Breast epithelium (tissue), 4 donors: ENCODE measurements around the gene SLC5A10. TPM values are rescaled to one million over a fixed set of nuclear protein-coding genes. Genes with fewer than 3 reads are reported as not detected.
"Not testable (repeated sequence)": the region's sequence is repeated elsewhere in the genome, so short reads cannot be mapped to it uniquely, and the experiment has no call there.

ENCODE experiments used
- DNase-seq, 2 donors: peaks; one replicate each; pipeline ENCODE4 v3.0.0-alpha.2; 2019; ENCODE audit warnings: low spot score in 2 of 2
- H3K27ac ChIP-seq, 2 donors: fragments of 200-600 bp; sonication (generic) in 1 of 2; one replicate each; pipeline ENCODE4 v1.5.1; 2016 to 2019; ENCODE audit warnings: mild to moderate bottlenecking in 1 of 2
- H3K27me3 ChIP-seq, 2 donors: fragments of 200-600 bp; sonication (generic) in 1 of 2; one replicate each; pipeline versions ENCODE4 v1.5.1 to v1.6.0; 2017 to 2019; ENCODE audit warnings: control low read depth in 1 of 2, mild to moderate bottlenecking in 1 of 2
- H3K36me3 ChIP-seq: fragments of 200-600 bp; one replicate; pipeline ENCODE4 v1.5.1; 2019
- H3K4me1 ChIP-seq, 2 donors: fragments of 200-600 bp; sonication (generic); one replicate each; pipeline ENCODE4 v1.5.1; 2016 to 2019; ENCODE audit warnings: control low read depth in 1 of 2
- H3K4me3 ChIP-seq, 3 donors: fragments of 200-600 bp; sonication (generic); 1 replicate in 2 of 3; 2 replicates in 1 of 3; pipeline ENCODE4 v1.5.1; 2016 to 2019; ENCODE audit warnings: mild to moderate bottlenecking in 3 of 3, moderate library complexity in 2 of 3
- H3K9me3 ChIP-seq, 2 donors: fragments of 200-600 bp; sonication (generic) in 1 of 2; one replicate each; pipeline ENCODE4 v1.5.1; 2016 to 2019; ENCODE audit warnings: control low read depth in 1 of 2
- POLR2A ChIP-seq: fragments of 450-650 bp; IDR thresholded peaks from one replicate; pipeline ENCODE4 v1.6.1; 2016; ENCODE audit warnings: antibody characterized with exemption, mild to moderate bottlenecking, moderate library complexity
- POLR2AphosphoS5 ChIP-seq, 3 donors: sonication (generic); formaldehyde crosslinking; IDR thresholded peaks; one replicate each; pipeline ENCODE4 v1.6.1; 2017; ENCODE audit warnings: antibody characterized with exemption in 3 of 3
- intact Hi-C: fragments of 100-400 bp; cut with DNase I; formaldehyde crosslinking; loops from one replicate; pipeline ENCODE4 v1.15.1; 2023; ENCODE audit warnings: low total_unique reads
- total RNA-seq, 3 donors: library from RNA; depleted of rRNA; stranded (reverse); fragments of >200 nt; gene quantifications; one replicate each; pipeline ENCODE4 v1.1.0, GENCODE V29; 2016

SLC5A10 gene
- total RNA-seq, 3 donors from 2014 or later = 0.29 TPM; not detected in 2

DNA sequence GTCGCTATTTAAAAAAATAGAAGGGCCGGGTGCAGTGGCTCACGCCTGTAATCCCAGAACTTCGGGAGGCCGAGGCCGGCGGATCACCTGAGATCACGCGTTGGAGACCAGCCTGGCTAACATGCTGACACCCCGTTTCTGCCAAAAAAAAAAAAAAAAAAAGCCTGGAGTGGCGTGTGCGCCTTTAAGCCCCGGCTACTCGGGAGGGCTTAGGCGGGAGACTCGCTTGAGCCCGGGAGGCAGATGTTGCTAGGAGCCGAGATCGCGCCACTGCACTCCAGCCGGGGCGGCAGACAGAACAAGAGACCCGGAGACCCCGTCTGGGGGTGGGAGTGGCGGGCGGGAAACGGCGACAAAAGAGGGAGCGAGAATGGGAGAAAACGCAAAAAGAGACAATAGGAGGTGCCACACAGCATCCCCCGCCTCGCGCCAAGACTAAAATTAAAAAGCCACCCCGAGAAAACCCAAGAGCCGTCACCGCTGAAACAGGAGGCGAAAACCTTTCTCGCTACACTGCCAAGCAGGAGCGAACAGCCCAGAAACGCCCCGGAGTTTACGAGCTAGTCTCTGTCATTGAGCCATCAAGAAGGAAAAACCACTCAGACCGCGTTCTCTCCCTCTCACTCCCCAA is 111.5 kb downstream of the SLC5A10 start:
- H3K27me3 ChIP-seq, H3K9me3 ChIP-seq, H3K36me3 ChIP-seq, H3K27ac ChIP-seq, intact Hi-C loops, H3K4me1 ChIP-seq: not testable (repeated sequence)
- peak; percentile 55 to 60 for DNase-seq
- TF ChIP-seq POLR2AphosphoS5 (IDR thresholded peaks at IDR 0.05) (peak in 2 of 3 donors; percentile 37 to 65), POLR2A (peak; percentile 19)
- peak overlapping the region in 1 of 3 donors; percentile 15 for H3K4me3 ChIP-seq

DNA sequence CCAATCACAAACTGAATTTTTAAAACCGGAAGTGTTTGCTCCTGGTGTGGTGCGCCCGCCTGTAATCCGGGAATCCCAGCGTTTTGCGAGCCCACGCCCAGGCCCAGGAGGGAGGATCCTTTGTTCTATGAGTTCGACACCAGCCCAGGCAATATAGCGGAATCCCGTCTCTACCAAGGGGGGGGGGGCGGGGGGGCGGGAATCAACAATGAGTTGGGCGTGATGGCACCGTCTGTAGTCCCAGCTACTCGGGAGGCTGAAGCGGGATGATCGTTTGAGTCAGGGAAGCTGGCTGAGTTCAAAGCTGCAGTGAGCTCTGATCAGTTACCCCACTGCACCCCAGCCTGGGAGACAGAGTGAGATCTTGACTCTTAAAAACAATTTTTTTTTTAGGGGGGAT is 112.4 kb downstream of the SLC5A10 start:
- Histone ChIP-seq H3K4me3 (peak overlapping the region in 2 of 3 donors; percentile 39 to 56), H3K27ac (peak overlapping the region; percentile 62 to 77)
- H3K9me3 ChIP-seq, H3K4me1 ChIP-seq, H3K36me3 ChIP-seq, H3K27me3 ChIP-seq, intact Hi-C loops: not testable (repeated sequence)
- peak in 1 of 2 donors; percentile 46 for DNase-seq

DNA sequence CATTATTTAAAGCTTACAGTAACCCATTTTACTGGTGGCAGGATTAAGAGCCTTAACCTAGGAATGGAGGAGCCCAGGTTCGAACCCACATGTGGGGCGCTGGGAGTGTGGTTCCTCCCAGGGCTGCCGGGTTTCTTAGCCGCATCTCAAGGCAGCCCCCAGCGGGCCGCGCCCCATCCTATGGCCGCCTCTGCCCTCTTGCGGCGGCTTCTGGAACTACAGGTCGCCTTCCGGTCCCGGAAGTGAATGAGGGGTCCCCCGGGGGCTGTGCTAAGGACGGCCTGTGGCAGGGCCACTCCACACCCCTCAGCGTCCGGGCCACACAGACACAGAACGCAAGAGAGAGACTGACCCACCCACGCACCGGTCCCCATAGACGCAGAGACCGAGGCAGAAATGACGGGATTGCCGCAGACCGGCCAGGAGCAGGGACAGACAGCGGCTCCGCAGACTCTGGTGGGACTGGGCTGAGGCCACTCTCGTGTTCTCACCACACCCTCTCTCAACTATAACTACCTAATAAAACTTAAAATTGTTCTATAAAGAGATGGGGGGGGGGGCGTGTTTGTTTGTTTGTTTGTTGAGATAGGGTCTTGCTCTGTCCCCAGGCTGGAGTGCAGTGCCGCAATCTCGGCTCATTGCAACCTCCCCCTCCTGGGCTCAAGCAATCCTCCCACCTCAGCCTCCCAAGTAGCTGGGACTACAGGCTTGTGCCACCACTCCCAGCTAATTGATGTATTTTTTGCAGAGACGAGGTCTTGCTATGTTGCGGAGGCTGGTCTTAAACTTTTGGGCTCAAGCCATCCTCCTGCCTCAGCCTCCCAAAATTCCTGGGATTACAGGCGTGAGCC is 118.6 kb downstream of the SLC5A10 start:
- H3K4me1 ChIP-seq, DNase-seq, H3K9me3 ChIP-seq, H3K27ac ChIP-seq, H3K27me3 ChIP-seq, intact Hi-C loops, H3K4me3 ChIP-seq, H3K36me3 ChIP-seq: not testable (repeated sequence)

Other genes starting within 250 kb of the SLC5A10 start
- under 1 TPM in 1 of 3 donors, not detected in 2; 0.15 TPM for gene FBXW10, start 208.1 kb upstream of the SLC5A10 start, total RNA-seq
- 10 to 100 TPM; 33.9 to 66.2 (median 54.4) TPM for gene TVP23B, start 171.0 kb upstream of the SLC5A10 start, total RNA-seq
- gene PRPSAP2, start 94.0 kb upstream of the SLC5A10 start, total RNA-seq = 10 to 100 TPM; 16.0 to 41.3 (median 23.3) TPM
- gene FAM83G, start 52.6 kb downstream of the SLC5A10 start, total RNA-seq = 10 to 100 TPM in 1 of 3 donors, 1 to 10 TPM in 2; 1.8 to 11.0 (median 7.2) TPM
- 1 to 10 TPM; 1.8 to 9.8 (median 2.2) TPM for gene GRAP, start 94.8 kb downstream of the SLC5A10 start, total RNA-seq
- 1 to 10 TPM in 2 of 3 donors, under 1 TPM in 1; 0.73 to 2.0 (median 1.6) TPM for gene GRAPL, start 175.4 kb downstream of the SLC5A10 start, total RNA-seq